Left lobe of liver (tissue), 2 donors: ENCODE measurements around the gene SRL. TPM values are rescaled to one million over a fixed set of nuclear protein-coding genes. Genes with fewer than 3 reads are reported as not detected.
A peak's percentile ranks its signal among the peaks of the same experiment; 100 is the strongest.

Source experiments
- ATAC-seq: fragments of 200-7000 bp; cut with Tn5 transposase; one replicate; pipeline ENCODE4 v1.9.1; 2020; ENCODE audit warnings: mild to moderate bottlenecking, moderate library complexity
- DNase-seq: peaks from one replicate; pipeline ENCODE4 v3.0.0-alpha.2; 2020; ENCODE audit warnings: low spot score
- total RNA-seq: library from RNA; stranded (reverse); gene quantifications from one replicate; pipeline ENCODE4 v1.2.1, GENCODE V29; 2021
- donor health status: DM: no; HTN: no; CAD: no; lungs with moderate emphysema.
- donor health status: DM: no; HTN: yes; CAD: no.

SRL gene
- total RNA-seq, 1 donor from 2014 or later = 0.15 TPM

- ATAC-seq = no peak
- DNase-seq = no peak
Measured at GRCh38 chr16:4204521-4204920, 37.4 kb downstream of the SRL start.

- DNase-seq = no peak
- no peak for ATAC-seq
Measured at GRCh38 chr16:4203748-4204147, 38.1 kb downstream of the SRL start.

- ATAC-seq (no peak), DNase-seq (no peak)
Measured at GRCh38 chr16:4202615-4203345, 39.1 kb downstream of the SRL start.

GRCh38 chr16:4200781-4201137 lies 41.1 kb downstream of the SRL start:
- no peak for DNase-seq
- no peak for ATAC-seq

GRCh38 chr16:4200000-4200780 lies 41.7 kb downstream of the SRL start:
- peak; percentile 74 for DNase-seq

GRCh38 chr16:4198816-4199215 lies 43.1 kb downstream of the SRL start:
- DNase-seq = no peak
- ATAC-seq = no peak

More at GRCh38 chr16:4200000-4200780, 41.7 kb downstream of the SRL start:
- ATAC-seq = peak; percentile 99

- ATAC-seq = peak; percentile 30
- DNase-seq = no peak
Measured at GRCh38 chr16:4194661-4195060, 47.2 kb downstream of the SRL start.

GRCh38 chr16:4193920-4194319 lies 48.0 kb downstream of the SRL start:
- no peak for ATAC-seq
- DNase-seq = no peak

- DNase-seq = no peak
- ATAC-seq = no peak
Measured at GRCh38 chr16:4192206-4192605, 49.7 kb downstream of the SRL start.

- no peak for DNase-seq
- no peak for ATAC-seq
Measured at GRCh38 chr16:4190712-4191333, 51.1 kb downstream of the SRL start.

- ATAC-seq (no peak), DNase-seq (no peak)
Measured at GRCh38 chr16:4190086-4190485, 51.8 kb downstream of the SRL start.

- DNase-seq = peak; percentile 51
- ATAC-seq = no peak
Measured at GRCh38 chr16:4184038-4184702, 57.7 kb downstream of the SRL start.

- ATAC-seq (peak; percentile 90), DNase-seq (peak; percentile 96)
Measured at GRCh38 chr16:4183237-4184037, 58.4 kb downstream of the SRL start.

GRCh38 chr16:4182581-4183236 lies 59.2 kb downstream of the SRL start:
- ATAC-seq = no peak
- no peak for DNase-seq

- no peak for DNase-seq
- no peak for ATAC-seq
Measured at GRCh38 chr16:4180511-4180910, 61.4 kb downstream of the SRL start.

- no peak for ATAC-seq
- DNase-seq = no peak
Measured at GRCh38 chr16:4179763-4180260, 62.1 kb downstream of the SRL start.

- peak; percentile 60 for ATAC-seq
Measured at GRCh38 chr16:4179020-4179419, 62.9 kb downstream of the SRL start.

GRCh38 chr16:4178468-4179010 lies 63.3 kb downstream of the SRL start:
- ATAC-seq (no peak), DNase-seq (no peak)

More at GRCh38 chr16:4179020-4179419, 62.9 kb downstream of the SRL start:
- DNase-seq = peak; percentile 74

- no peak for DNase-seq
- ATAC-seq = peak; percentile 61
Measured at GRCh38 chr16:4176906-4177417, 64.9 kb downstream of the SRL start.
